DOHH2 (cell line): ENCODE results near the gene SNX33.

ENCODE experiments used
- H3F3A ChIP-seq: fragments of 200-600 bp; sonication (generic), shearing (Covaris generic); 2 replicates; pipeline ENCODE4 v1.6.0; 2016; ENCODE audit warnings: antibody characterized with exemption, mild to moderate bottlenecking; ENCODE audit not compliant: control insufficient read depth, insufficient read depth
- H3K27ac ChIP-seq: fragments of 200-600 bp; sonication (generic); 2 replicates; pipeline ENCODE4 v1.5.1; 2014; ENCODE audit warnings: low read depth, mild to moderate bottlenecking, low read length, moderate library complexity
- H3K27me3 ChIP-seq: fragments of 200-600 bp; sonication (generic); 2 replicates; pipeline ENCODE4 v1.6.1; 2014; ENCODE audit warnings: mild to moderate bottlenecking, low read length, mixed read lengths; ENCODE audit not compliant: control insufficient read depth
- H3K36me3 ChIP-seq: fragments of 200-600 bp; sonication (generic); 2 replicates; pipeline ENCODE4 v1.6.1; 2014; ENCODE audit warnings: mild to moderate bottlenecking, low read length, moderate library complexity, mixed read lengths; ENCODE audit not compliant: control insufficient read depth
- H3K4me1 ChIP-seq: fragments of 200-600 bp; sonication (generic); 2 replicates; pipeline ENCODE4 v1.6.1; 2014; ENCODE audit warnings: mild to moderate bottlenecking, low read length, mixed read lengths; ENCODE audit not compliant: control insufficient read depth
- H3K4me2 ChIP-seq: fragments of 200-600 bp; sonication (generic); 2 replicates; pipeline ENCODE4 v1.6.0; 2014; ENCODE audit warnings: mild to moderate bottlenecking, low read length, moderate library complexity
- H3K4me3 ChIP-seq: fragments of 200-600 bp; sonication (generic); 2 replicates; pipeline ENCODE4 v1.5.1; 2014; ENCODE audit warnings: mild to moderate bottlenecking, low read length, mixed read lengths
- H3K79me2 ChIP-seq: fragments of 200-600 bp; sonication (generic); 2 replicates; pipeline ENCODE4 v1.6.1; 2014; ENCODE audit warnings: mild to moderate bottlenecking, low read length, mixed read lengths; ENCODE audit not compliant: control insufficient read depth
- H3K9me2 ChIP-seq: fragments of 200-600 bp; sonication (generic); replicated peaks from 2 replicates; pipeline ENCODE4 v1.6.1; 2014; ENCODE audit warnings: mild to moderate bottlenecking, low read length, mixed read lengths; ENCODE audit not compliant: control insufficient read depth
- H3K9me3 ChIP-seq: fragments of 200-600 bp; sonication (generic); 2 replicates; pipeline ENCODE4 v1.6.1; 2014; ENCODE audit warnings: antibody characterized with exemption, low read length, mixed read lengths; ENCODE audit not compliant: control insufficient read depth, insufficient read depth
- H4K20me1 ChIP-seq: fragments of 200-600 bp; sonication (generic); 2 replicates; pipeline ENCODE4 v1.6.0; 2014; ENCODE audit warnings: low read depth, mild to moderate bottlenecking, antibody characterized with exemption, low read length, moderate library complexity; ENCODE audit not compliant: control insufficient read depth, insufficient read depth
- EZH2phosphoT487 ChIP-seq: fragments of 200-600 bp; sonication (generic); IDR thresholded peaks from 2 replicates; pipeline ENCODE4 v1.6.1; 2017; ENCODE audit warnings: borderline replicate concordance, mild to moderate bottlenecking, antibody characterized with exemption, low read length, moderate library complexity, mixed read lengths
- TF ChIP-seq, protein P1 (sequence below): fragments of 200-600 bp; sonication (generic); IDR thresholded peaks from one replicate; pipeline ENCODE4 v1.5.1; 2014; ENCODE audit warnings: antibody characterized with exemption, mild to moderate bottlenecking, low read depth, low read length; ENCODE audit not compliant: poor library complexity, severe bottlenecking

Gene SNX33

DNA sequence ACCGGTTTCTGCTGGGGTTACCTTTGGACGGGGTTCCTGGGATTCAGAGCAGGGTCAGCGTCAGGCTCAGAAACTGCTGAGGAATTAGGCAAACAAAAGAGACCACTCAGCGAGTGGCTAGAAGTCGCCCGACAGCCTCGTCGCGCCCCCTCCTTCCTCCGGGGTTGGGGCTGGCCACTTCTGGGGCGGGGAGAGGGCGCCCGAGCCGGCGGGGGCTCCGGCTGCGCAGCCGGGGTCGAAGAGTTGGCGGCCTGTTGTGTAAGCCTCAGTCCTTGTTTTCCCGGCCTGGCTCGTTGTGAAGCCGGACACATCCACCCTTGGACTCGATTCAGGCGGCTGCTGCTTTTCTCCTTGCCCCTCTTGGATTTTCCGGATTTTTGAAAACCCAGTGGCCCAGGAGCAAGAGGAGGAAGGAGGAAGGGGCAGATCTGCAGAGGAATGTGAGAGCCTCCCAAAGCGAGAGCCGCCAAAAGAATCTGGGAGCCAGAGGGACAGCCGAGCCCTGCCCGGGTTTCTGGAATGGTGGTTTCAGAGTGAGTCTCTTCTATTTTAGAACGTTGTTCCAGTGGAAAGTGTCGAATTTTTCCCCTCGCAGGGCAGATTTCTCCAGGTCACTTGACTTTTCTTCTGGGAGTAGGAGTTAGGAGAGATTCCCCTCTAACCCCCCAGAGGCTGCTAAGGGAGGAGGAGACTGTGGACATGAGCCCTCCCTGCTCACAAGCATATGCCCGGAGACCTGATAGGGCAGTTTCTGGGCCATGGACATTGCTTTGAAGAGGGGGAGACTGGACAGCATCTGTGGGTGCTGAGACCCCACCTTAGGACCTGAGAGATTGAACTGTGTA is 666 bp downstream of the SNX33 start:
- Histone ChIP-seq H3K27ac (no peak overlapping the region), H3K4me2 (peak overlapping the region; percentile 79), H3K79me2 (no peaks in the 10 kb centered on the region), H3K4me3 (peak overlapping the region; percentile 73), H3K27me3 (peaks cover 37% of the 10 kb centered on the region), H3K36me3 (no peaks in the 10 kb centered on the region), H3K4me1 (peaks cover 11% of the 10 kb centered on the region; the same call in 1 of the 2 replicates), H3F3A (no peaks in the 10 kb centered on the region), H4K20me1 (no peaks in the 10 kb centered on the region), H3K9me2 (no peaks in the 10 kb centered on the region), H3K9me3 (no peaks in the 10 kb centered on the region)
- TF ChIP-seq EZH2phosphoT487, result no peak; the same call in 1 of the 2 replicates
- TF ChIP-seq, protein P1, sequence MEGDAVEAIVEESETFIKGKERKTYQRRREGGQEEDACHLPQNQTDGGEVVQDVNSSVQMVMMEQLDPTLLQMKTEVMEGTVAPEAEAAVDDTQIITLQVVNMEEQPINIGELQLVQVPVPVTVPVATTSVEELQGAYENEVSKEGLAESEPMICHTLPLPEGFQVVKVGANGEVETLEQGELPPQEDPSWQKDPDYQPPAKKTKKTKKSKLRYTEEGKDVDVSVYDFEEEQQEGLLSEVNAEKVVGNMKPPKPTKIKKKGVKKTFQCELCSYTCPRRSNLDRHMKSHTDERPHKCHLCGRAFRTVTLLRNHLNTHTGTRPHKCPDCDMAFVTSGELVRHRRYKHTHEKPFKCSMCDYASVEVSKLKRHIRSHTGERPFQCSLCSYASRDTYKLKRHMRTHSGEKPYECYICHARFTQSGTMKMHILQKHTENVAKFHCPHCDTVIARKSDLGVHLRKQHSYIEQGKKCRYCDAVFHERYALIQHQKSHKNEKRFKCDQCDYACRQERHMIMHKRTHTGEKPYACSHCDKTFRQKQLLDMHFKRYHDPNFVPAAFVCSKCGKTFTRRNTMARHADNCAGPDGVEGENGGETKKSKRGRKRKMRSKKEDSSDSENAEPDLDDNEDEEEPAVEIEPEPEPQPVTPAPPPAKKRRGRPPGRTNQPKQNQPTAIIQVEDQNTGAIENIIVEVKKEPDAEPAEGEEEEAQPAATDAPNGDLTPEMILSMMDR, result no peak

DNA sequence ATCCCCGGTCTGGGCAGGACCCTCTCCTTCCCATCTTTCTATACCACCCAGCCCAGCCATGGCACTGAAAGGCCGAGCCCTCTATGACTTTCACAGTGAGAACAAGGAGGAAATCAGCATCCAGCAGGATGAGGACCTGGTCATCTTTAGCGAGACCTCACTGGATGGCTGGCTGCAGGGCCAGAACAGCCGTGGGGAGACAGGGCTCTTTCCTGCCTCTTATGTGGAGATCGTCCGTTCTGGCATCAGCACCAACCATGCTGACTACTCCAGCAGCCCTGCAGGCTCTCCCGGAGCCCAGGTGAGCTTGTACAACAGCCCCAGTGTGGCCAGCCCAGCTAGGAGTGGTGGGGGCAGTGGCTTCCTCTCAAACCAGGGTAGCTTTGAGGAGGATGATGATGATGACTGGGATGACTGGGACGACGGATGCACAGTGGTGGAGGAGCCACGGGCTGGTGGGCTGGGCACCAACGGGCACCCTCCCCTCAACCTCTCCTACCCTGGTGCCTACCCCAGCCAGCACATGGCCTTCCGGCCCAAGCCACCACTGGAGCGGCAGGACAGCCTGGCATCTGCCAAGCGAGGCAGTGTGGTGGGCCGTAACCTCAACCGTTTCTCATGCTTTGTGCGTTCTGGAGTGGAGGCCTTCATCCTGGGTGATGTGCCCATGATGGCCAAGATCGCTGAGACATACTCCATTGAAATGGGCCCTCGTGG is 1.5 kb downstream of the SNX33 start:
- no peak overlapping the region for H3K4me2 ChIP-seq
- H3K4me1 ChIP-seq, result peaks cover 11% of the 10 kb centered on the region; the same call in 1 of the 2 replicates
- H3K27me3 ChIP-seq, result peaks cover 37% of the 10 kb centered on the region
- no peaks in the 10 kb centered on the region for H4K20me1 ChIP-seq
- no peaks in the 10 kb centered on the region for H3K9me2 ChIP-seq
- no peak overlapping the region for H3K4me3 ChIP-seq
- no peaks in the 10 kb centered on the region for H3K79me2 ChIP-seq
- no peaks in the 10 kb centered on the region for H3K9me3 ChIP-seq
- no peak overlapping the region for H3K27ac ChIP-seq
- no peaks in the 10 kb centered on the region for H3K36me3 ChIP-seq
- TF ChIP-seq, protein P1, result no peak
- TF ChIP-seq EZH2phosphoT487, result no peak
- no peaks in the 10 kb centered on the region for H3F3A ChIP-seq

DNA sequence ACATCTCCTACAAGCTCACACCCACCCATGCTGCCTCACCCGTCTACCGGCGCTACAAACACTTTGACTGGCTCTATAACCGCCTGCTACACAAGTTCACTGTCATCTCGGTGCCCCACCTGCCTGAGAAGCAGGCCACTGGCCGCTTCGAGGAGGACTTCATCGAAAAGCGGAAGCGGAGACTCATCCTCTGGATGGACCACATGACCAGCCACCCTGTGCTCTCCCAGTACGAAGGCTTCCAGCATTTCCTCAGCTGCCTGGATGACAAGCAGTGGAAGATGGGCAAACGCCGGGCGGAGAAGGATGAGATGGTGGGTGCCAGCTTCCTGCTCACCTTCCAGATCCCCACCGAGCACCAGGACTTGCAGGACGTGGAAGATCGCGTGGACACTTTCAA is 2.1 kb downstream of the SNX33 start:
- peaks cover 11% of the 10 kb centered on the region; the same call in 1 of the 2 replicates for H3K4me1 ChIP-seq
- no peak overlapping the region for H3K4me3 ChIP-seq
- no peak overlapping the region for H3K4me2 ChIP-seq
- H3K9me3 ChIP-seq, result no peaks in the 10 kb centered on the region
- H3K79me2 ChIP-seq, result no peaks in the 10 kb centered on the region
- H4K20me1 ChIP-seq, result no peaks in the 10 kb centered on the region
- H3F3A ChIP-seq, result no peaks in the 10 kb centered on the region
- H3K27ac ChIP-seq, result no peak overlapping the region
- TF ChIP-seq EZH2phosphoT487, result no peak
- TF ChIP-seq, protein P1, result no peak
- no peaks in the 10 kb centered on the region for H3K36me3 ChIP-seq
- H3K9me2 ChIP-seq, result no peaks in the 10 kb centered on the region
- H3K27me3 ChIP-seq, result peaks cover 35% of the 10 kb centered on the region
